Stimulated activated CD4-positive, alpha-beta T cell treated with anti-CD3 and anti-CD28 coated beads, Interleukin-1b, Interleukin-23, amount 100 ng/mL, for 24 hours (primary cell): ENCODE data around the gene ZCCHC4.

Experiments used
- DNase-seq, 4 experiments: peaks; one replicate each; pipeline ENCODE4 v3.0.0-alpha.2; 2020; ENCODE audit warnings: low read depth in 4 of 4, low spot score in 1 of 4

Gene ZCCHC4

GRCh38 chr4:25312496-25313200, at the start of gene ZCCHC4:
Gene ZCCHC4, plus strand, starts transcription at chr4:25312774. Its CDS starts 36 bp downstream, at chr4:25312810.
- DNase-seq, result peak; percentile 77 to 82 (median 80)

- no peak for DNase-seq
These were observed 40.7 kb upstream of the ZCCHC4 start for GRCh38 chr4:25271866-25272265.

GRCh38 chr4:25280210-25280609, 32.4 kb upstream of the ZCCHC4 start:
- DNase-seq, result no peak

- DNase-seq, result no peak
These were observed 28.6 kb upstream of the ZCCHC4 start for GRCh38 chr4:25283948-25284347.

GRCh38 chr4:25284466-25284865, 28.1 kb upstream of the ZCCHC4 start:
- no peak for DNase-seq

- DNase-seq, result no peak
These were observed 22.0 kb upstream of the ZCCHC4 start for GRCh38 chr4:25290490-25291067.

GRCh38 chr4:25291158-25291733, 21.3 kb upstream of the ZCCHC4 start:
- DNase-seq, result no peak

GRCh38 chr4:25297528-25298242, 14.9 kb upstream of the ZCCHC4 start:
- DNase-seq, result no peak

GRCh38 chr4:25299476-25300203, 12.9 kb upstream of the ZCCHC4 start:
- no peak for DNase-seq

- no peak for DNase-seq
These were observed 11.1 kb upstream of the ZCCHC4 start for GRCh38 chr4:25301471-25301870.

GRCh38 chr4:25302626-25303025, 9.9 kb upstream of the ZCCHC4 start:
- no peak for DNase-seq

- DNase-seq, result no peak
These were observed 9.0 kb upstream of the ZCCHC4 start for GRCh38 chr4:25303578-25303977.

GRCh38 chr4:25306518-25307057, 6.0 kb upstream of the ZCCHC4 start:
- no peak for DNase-seq

- DNase-seq, result no peak
These were observed 5.0 kb upstream of the ZCCHC4 start for GRCh38 chr4:25307596-25307995.

GRCh38 chr4:25308306-25308705, 4.3 kb upstream of the ZCCHC4 start:
- no peak for DNase-seq

GRCh38 chr4:25308761-25309160, 3.8 kb upstream of the ZCCHC4 start:
- no peak for DNase-seq

GRCh38 chr4:25310066-25310802, 2.3 kb upstream of the ZCCHC4 start:
- no peak for DNase-seq

- DNase-seq, result no peak
These were observed 1.8 kb upstream of the ZCCHC4 start for GRCh38 chr4:25310803-25311166.

- no peak for DNase-seq
These were observed 774 bp downstream of the ZCCHC4 start for GRCh38 chr4:25313201-25313895.

- no peak for DNase-seq
These were observed 7.8 kb downstream of the ZCCHC4 start for GRCh38 chr4:25320336-25320735.
